Astrocyte (in vitro differentiated cells and primary cell): Measurements from ENCODE around the gene AP2M1.

Experiments
- CTCF ChIP-seq: IDR thresholded peaks from 2 replicates; pipeline ENCODE4 v1.5.1; 2011; ENCODE audit warnings: low read depth, mild to moderate bottlenecking, inconsistent platforms, low read length, moderate library complexity; ENCODE audit not compliant: insufficient read depth
- EZH2 ChIP-seq: IDR thresholded peaks from 2 replicates; pipeline ENCODE4 v1.6.1; 2012; ENCODE audit warnings: mild to moderate bottlenecking, low read length, inconsistent platforms; ENCODE audit not compliant: insufficient read depth

GRCh38 chr3:184181596-184181995 is 6.9 kb downstream of the AP2M1 start:
- no peak for TF ChIP-seq CTCF
- TF ChIP-seq EZH2: no peak
